IPS DF 19.7 (cell line): ENCODE data around the gene LPCAT3.
A peak's percentile ranks its signal among the peaks of the same experiment; 100 is the strongest.
"Not testable (repeated sequence)": the region's sequence is repeated elsewhere in the genome, so short reads cannot be mapped to it uniquely, and the experiment has no call there.

Experiments used
- DNase-seq: peaks from one replicate; pipeline ENCODE4 v3.0.0-alpha.2; 2013; ENCODE audit warnings: low read depth, low spot score

LPCAT3 gene

GRCh38 chr12:7037411-7037810 is 19.1 kb upstream of the LPCAT3 start:
- DNase-seq = not testable (repeated sequence)

GRCh38 chr12:7035463-7035862 is 17.2 kb upstream of the LPCAT3 start:
- no peak for DNase-seq

GRCh38 chr12:7034464-7034863 is 16.2 kb upstream of the LPCAT3 start:
- no peak for DNase-seq

GRCh38 chr12:7032990-7033389 is 14.7 kb upstream of the LPCAT3 start:
- DNase-seq = no peak

GRCh38 chr12:7031306-7031705 is 13.0 kb upstream of the LPCAT3 start:
- DNase-seq = no peak

- DNase-seq = no peak
These were observed 8.6 kb upstream of the LPCAT3 start for GRCh38 chr12:7026854-7027253.

GRCh38 chr12:7023114-7023513 is 4.8 kb upstream of the LPCAT3 start:
- DNase-seq = no peak

GRCh38 chr12:7021956-7022355 is 3.7 kb upstream of the LPCAT3 start:
- no peak for DNase-seq

- DNase-seq = no peak
These were observed 830 bp upstream of the LPCAT3 start for GRCh38 chr12:7019043-7019569.

GRCh38 chr12:7017870-7018349 is 366 bp downstream of the LPCAT3 start:
- DNase-seq = peak; percentile 9

GRCh38 chr12:7016958-7017571 is 1.2 kb downstream of the LPCAT3 start:
- no peak for DNase-seq

- DNase-seq = no peak
These were observed 2.5 kb downstream of the LPCAT3 start for GRCh38 chr12:7015555-7016370.

- DNase-seq = no peak
These were observed 5.2 kb downstream of the LPCAT3 start for GRCh38 chr12:7013101-7013500.

- DNase-seq = no peak
These were observed 6.2 kb downstream of the LPCAT3 start for GRCh38 chr12:7012024-7012607.

- DNase-seq = not testable (repeated sequence)
These were observed 6.9 kb downstream of the LPCAT3 start for GRCh38 chr12:7011398-7011797.

GRCh38 chr12:7009512-7009911 is 8.8 kb downstream of the LPCAT3 start:
- no peak for DNase-seq

GRCh38 chr12:7008864-7009263 is 9.4 kb downstream of the LPCAT3 start:
- DNase-seq = no peak

GRCh38 chr12:7006639-7007038 is 11.6 kb downstream of the LPCAT3 start:
- DNase-seq = no peak

GRCh38 chr12:7005311-7005710 is 13.0 kb downstream of the LPCAT3 start:
- no peak for DNase-seq

GRCh38 chr12:7004840-7005239 is 13.4 kb downstream of the LPCAT3 start:
- no peak for DNase-seq

GRCh38 chr12:7004287-7004803 is 13.9 kb downstream of the LPCAT3 start:
- no peak for DNase-seq

- DNase-seq = no peak
These were observed 16.2 kb downstream of the LPCAT3 start for GRCh38 chr12:7001921-7002591.
